Measurements from ENCODE around the gene B3GNT5.

- TF ChIP-seq CTCF (IDR thresholded peaks at IDR 0.05) (no peak), POLR2A (IDR thresholded peaks at IDR 0.05) (no peak)
These were observed 65.1 kb downstream of the B3GNT5 start for GRCh38 chr3:183317886-183318865.

Data from esophagus squamous epithelium (tissue), 4 donors.